ENCODE results near the gene CALB2.

DNA sequence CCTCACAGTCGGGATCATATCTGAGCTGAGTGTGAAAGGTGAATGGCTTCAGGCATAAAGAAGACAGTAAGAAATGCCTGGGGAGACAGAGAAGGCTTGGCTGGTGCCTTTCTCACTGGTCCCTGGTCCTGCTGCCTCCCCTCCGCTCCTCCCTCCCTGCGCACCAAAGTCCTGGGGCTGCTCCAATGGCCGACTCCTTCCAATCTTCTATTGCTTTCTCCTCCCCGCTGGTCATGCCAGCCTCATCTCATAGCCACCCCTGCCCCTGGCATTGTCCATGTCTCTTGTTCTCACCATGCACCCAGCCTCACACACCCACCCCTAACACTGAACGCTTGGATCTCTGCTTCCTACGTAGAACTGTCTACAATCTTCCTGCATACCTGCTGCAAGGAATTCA is 65.3 kb downstream of the CALB2 start:
- TF ChIP-seq, protein P1, sequence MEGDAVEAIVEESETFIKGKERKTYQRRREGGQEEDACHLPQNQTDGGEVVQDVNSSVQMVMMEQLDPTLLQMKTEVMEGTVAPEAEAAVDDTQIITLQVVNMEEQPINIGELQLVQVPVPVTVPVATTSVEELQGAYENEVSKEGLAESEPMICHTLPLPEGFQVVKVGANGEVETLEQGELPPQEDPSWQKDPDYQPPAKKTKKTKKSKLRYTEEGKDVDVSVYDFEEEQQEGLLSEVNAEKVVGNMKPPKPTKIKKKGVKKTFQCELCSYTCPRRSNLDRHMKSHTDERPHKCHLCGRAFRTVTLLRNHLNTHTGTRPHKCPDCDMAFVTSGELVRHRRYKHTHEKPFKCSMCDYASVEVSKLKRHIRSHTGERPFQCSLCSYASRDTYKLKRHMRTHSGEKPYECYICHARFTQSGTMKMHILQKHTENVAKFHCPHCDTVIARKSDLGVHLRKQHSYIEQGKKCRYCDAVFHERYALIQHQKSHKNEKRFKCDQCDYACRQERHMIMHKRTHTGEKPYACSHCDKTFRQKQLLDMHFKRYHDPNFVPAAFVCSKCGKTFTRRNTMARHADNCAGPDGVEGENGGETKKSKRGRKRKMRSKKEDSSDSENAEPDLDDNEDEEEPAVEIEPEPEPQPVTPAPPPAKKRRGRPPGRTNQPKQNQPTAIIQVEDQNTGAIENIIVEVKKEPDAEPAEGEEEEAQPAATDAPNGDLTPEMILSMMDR (IDR thresholded peaks at IDR 0.05 in 4 of 5, conservative IDR thresholded peaks at IDR 0.05 in 1 of 5) = no peak
- TF ChIP-seq POLR2A (IDR thresholded peaks at IDR 0.05) = no peak

Measured in gastrocnemius medialis (tissue), 4 donors.